HUES64 (cell line): ENCODE data around the gene SMARCD1.

Source experiments
- H3K27ac ChIP-seq: 2 replicates; pipeline ENCODE4 v1.7.0; 2013; ENCODE audit warnings: low read depth, low read length, inconsistent platforms
- H3K27me3 ChIP-seq: 2 replicates; pipeline ENCODE4 v1.6.1; 2013; ENCODE audit warnings: mild to moderate bottlenecking, low read length; ENCODE audit not compliant: insufficient read depth
- H3K36me3 ChIP-seq: 2 replicates; pipeline ENCODE4 v1.6.1; 2013; ENCODE audit warnings: mild to moderate bottlenecking, low read length; ENCODE audit not compliant: insufficient read depth
- H3K4me1 ChIP-seq: 2 replicates; pipeline ENCODE4 v1.6.1; 2013; ENCODE audit warnings: mild to moderate bottlenecking, low read length, moderate library complexity; ENCODE audit not compliant: insufficient read depth
- H3K4me3 ChIP-seq: 2 replicates; pipeline ENCODE4 v1.5.1; 2013; ENCODE audit warnings: mild to moderate bottlenecking, low read length, moderate library complexity
- H3K9ac ChIP-seq: 2 replicates; pipeline ENCODE4 v1.6.1; 2013; ENCODE audit warnings: mild to moderate bottlenecking, low read depth, low read length
- H3K9me3 ChIP-seq: 2 replicates; pipeline ENCODE4 v1.6.1; 2013; ENCODE audit warnings: low read depth, low read length; ENCODE audit not compliant: insufficient read depth
- WGBS: fragments of 150-250, 120-280 bp; methylation state at CpG from one replicate; pipeline ENCODE4 v1.1.7; 2013; ENCODE audit warnings: missing lambda C conversion rate; 5-methylcytosine and 5-hydroxymethylcytosine counted together

The SMARCD1 gene

GRCh38 chr12:50057896-50058670, 27.1 kb upstream of the SMARCD1 start:
- Histone ChIP-seq H3K4me3 (peak overlapping the region; percentile 69), H3K36me3 (no peaks in the 10 kb centered on the region), H3K27me3 (peaks cover 90% of the 10 kb centered on the region), H3K27ac (no peak overlapping the region), H3K9ac (peak overlapping the region; percentile 24), H3K9me3 (no peaks in the 10 kb centered on the region), H3K4me1 (peaks cover 4% of the 10 kb centered on the region; the same call in 1 of the 2 replicates)
- 20% methylated on average over 26 of the region's 30 CpGs for WGBS

DNA sequence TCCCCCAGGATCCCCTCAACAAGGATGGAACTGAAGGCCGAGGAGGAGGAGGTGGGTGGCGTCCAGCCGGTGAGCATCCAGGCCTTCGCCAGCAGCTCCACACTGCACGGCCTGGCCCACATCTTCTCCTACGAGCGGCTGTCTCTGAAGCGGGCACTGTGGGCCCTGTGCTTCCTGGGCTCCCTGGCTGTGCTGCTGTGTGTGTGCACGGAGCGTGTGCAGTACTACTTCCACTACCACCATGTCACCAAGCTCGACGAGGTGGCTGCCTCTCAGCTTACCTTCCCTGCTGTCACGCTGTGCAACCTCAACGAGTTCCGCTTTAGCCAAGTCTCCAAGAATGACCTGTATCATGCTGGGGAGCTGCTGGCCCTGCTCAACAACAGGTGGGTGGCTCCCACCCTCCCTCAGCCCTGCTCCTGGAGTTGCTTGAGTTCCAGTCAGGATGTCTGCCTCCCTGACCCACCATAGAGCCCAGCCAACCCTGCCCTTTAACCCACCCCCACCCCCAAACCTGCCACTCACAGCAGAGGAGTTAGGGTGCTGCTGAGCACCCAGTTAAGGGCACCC, 26.3 kb upstream of the SMARCD1 start:
- Histone ChIP-seq H3K4me1 (peaks cover 4% of the 10 kb centered on the region; the same call in 1 of the 2 replicates), H3K4me3 (no peak overlapping the region), H3K27me3 (peaks cover 88% of the 10 kb centered on the region), H3K36me3 (no peaks in the 10 kb centered on the region), H3K9ac (no peak overlapping the region), H3K9me3 (no peaks in the 10 kb centered on the region), H3K27ac (no peak overlapping the region)
- WGBS, result 88% methylated on average over 15 of the region's 15 CpGs

GRCh38 chr12:50059440-50060119, 25.6 kb upstream of the SMARCD1 start:
- 70% methylated on average over 12 of the region's 12 CpGs for WGBS
- H3K4me3 ChIP-seq, result no peak overlapping the region
- H3K27me3 ChIP-seq, result peaks cover 82% of the 10 kb centered on the region
- H3K27ac ChIP-seq, result no peak overlapping the region
- peaks cover 4% of the 10 kb centered on the region; the same call in 1 of the 2 replicates for H3K4me1 ChIP-seq
- no peaks in the 10 kb centered on the region for H3K36me3 ChIP-seq
- no peaks in the 10 kb centered on the region for H3K9me3 ChIP-seq
- no peak overlapping the region for H3K9ac ChIP-seq

DNA sequence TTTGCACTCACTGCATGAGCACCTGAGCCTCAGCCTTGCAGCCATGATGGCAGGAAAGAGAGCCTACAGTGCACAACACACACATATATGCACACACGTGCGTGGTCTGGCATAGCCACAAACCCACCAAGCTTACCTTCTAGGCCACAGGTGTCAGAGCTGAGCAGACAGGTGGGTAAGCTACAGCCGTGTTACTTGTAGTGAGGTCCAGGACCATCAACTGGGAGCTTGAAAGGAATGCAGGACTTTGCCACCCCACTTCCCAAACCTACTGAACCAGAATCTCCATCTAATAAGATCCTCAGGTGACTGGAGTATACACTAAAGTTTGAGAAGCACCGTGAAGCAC, 25.0 kb upstream of the SMARCD1 start:
- Histone ChIP-seq H3K27ac (no peak overlapping the region), H3K27me3 (peaks cover 78% of the 10 kb centered on the region), H3K4me1 (peaks cover 4% of the 10 kb centered on the region; the same call in 1 of the 2 replicates), H3K9me3 (no peaks in the 10 kb centered on the region), H3K9ac (no peak overlapping the region), H3K4me3 (no peak overlapping the region), H3K36me3 (no peaks in the 10 kb centered on the region)
- 91% methylated on average over 3 of the region's 4 CpGs for WGBS

- Histone ChIP-seq H3K9me3 (no peaks in the 10 kb centered on the region), H3K27ac (no peak overlapping the region), H3K9ac (no peak overlapping the region), H3K4me1 (peaks cover 6% of the 10 kb centered on the region; the same call in 1 of the 2 replicates), H3K4me3 (no peak overlapping the region), H3K36me3 (no peaks in the 10 kb centered on the region), H3K27me3 (peaks cover 67% of the 10 kb centered on the region)
- WGBS, result no CpG with 5 or more reads among the region's 2 CpGs
Measured at GRCh38 chr12:50061171-50061570, 24.0 kb upstream of the SMARCD1 start.

- no peaks in the 10 kb centered on the region for H3K36me3 ChIP-seq
- 80% methylated on average over 6 of the region's 6 CpGs for WGBS
- H3K4me1 ChIP-seq, result peaks cover 6% of the 10 kb centered on the region; the same call in 1 of the 2 replicates
- H3K9ac ChIP-seq, result no peak overlapping the region
- H3K27ac ChIP-seq, result no peak overlapping the region
- no peaks in the 10 kb centered on the region for H3K9me3 ChIP-seq
- peaks cover 58% of the 10 kb centered on the region for H3K27me3 ChIP-seq
- no peak overlapping the region for H3K4me3 ChIP-seq
Measured at GRCh38 chr12:50061946-50062686, 23.0 kb upstream of the SMARCD1 start.

DNA sequence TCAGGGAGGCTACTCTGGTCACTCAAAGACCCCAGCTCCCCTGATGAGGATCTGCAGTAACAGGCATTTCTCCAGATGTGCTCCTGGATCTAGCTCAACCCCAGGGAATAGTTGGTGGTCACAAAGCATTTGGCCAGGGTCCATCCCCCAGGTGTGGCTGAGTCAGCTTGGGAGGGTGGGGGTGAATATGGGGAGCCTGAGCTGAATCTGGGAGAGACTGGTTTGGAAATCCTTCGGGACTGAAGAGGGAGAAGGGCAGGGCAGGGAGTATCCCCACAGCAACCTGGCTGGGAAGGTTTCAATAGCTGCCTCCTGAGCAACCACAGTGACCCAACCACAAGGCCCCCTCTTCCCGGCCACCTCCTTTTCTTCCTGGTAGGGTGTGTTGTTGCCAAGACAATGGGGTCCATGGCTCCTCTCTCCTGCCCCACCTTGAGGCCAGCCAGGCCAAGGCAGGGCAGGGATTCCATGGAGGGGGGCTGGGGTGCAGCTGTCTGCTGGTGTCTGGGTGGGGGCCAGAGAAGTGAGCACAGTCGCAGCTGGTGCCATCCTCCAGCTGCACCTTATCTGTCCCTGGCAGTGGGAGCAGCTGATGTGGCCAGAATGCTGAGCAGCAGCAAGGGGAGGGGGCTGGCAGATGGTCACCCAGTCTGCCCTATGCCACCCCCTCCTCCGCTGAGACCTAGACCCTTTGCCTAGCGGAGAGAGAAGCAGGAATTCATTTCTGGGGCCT, 22.2 kb upstream of the SMARCD1 start:
- no peak overlapping the region for H3K27ac ChIP-seq
- H3K9me3 ChIP-seq, result no peaks in the 10 kb centered on the region
- H3K36me3 ChIP-seq, result no peaks in the 10 kb centered on the region
- no peak overlapping the region for H3K4me3 ChIP-seq
- peaks cover 6% of the 10 kb centered on the region; the same call in 1 of the 2 replicates for H3K4me1 ChIP-seq
- H3K9ac ChIP-seq, result no peak overlapping the region
- 92% methylated on average over 4 of the region's 5 CpGs for WGBS
- peaks cover 51% of the 10 kb centered on the region for H3K27me3 ChIP-seq

DNA sequence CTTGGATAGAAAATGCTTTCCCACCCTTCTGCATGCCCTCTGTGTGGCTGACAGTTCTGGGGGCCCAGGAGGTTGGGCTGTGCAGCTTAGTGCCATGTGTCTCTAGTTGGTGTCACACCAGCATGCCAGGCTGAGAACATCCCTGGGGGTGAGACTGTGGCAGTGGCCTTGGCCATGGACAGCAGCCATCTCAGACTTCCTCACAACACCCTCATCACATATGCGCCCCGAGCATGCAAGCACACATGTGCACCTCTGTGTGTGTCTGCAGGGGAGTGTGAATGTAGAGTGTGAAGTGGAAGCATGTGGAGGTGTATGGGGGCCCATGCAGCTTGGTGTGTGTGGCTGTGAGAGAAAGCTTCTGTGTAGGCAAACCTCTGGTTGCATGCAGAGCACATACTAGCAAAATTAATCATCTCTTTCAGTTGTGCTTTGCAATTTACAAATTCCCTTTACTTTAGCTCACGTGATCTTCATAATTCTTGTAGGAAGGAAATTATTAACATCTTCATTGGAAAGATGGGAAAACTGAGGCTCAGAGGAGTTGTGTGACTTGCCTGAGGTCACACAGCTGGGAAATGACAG, 19.3 kb upstream of the SMARCD1 start:
- Histone ChIP-seq H3K27me3 (peaks cover 22% of the 10 kb centered on the region), H3K9ac (no peak overlapping the region), H3K4me1 (peaks cover 6% of the 10 kb centered on the region; the same call in 1 of the 2 replicates), H3K9me3 (no peaks in the 10 kb centered on the region), H3K27ac (peak overlapping the region; percentile 36; the same call in 1 of the 2 replicates), H3K4me3 (no peak overlapping the region), H3K36me3 (no peaks in the 10 kb centered on the region)
- 95% methylated on average over 3 of the region's 3 CpGs for WGBS

GRCh38 chr12:50066402-50066801, 18.7 kb upstream of the SMARCD1 start:
- H3K4me1 ChIP-seq, result peaks cover 6% of the 10 kb centered on the region; the same call in 1 of the 2 replicates
- no peaks in the 10 kb centered on the region for H3K9me3 ChIP-seq
- H3K27ac ChIP-seq, result peak overlapping the region; percentile 36; the same call in 1 of the 2 replicates
- H3K4me3 ChIP-seq, result no peak overlapping the region
- no peaks in the 10 kb centered on the region for H3K36me3 ChIP-seq
- no peak overlapping the region for H3K9ac ChIP-seq
- H3K27me3 ChIP-seq, result peaks cover 16% of the 10 kb centered on the region
- 64% methylated on average over 5 of the region's 5 CpGs for WGBS

- Histone ChIP-seq H3K27me3 (no peaks in the 10 kb centered on the region), H3K9ac (no peak overlapping the region), H3K27ac (no peak overlapping the region), H3K4me1 (peaks cover 16% of the 10 kb centered on the region), H3K9me3 (no peaks in the 10 kb centered on the region), H3K36me3 (no peaks in the 10 kb centered on the region), H3K4me3 (no peak overlapping the region)
- 99% methylated on average over 5 of the region's 5 CpGs for WGBS
Measured at GRCh38 chr12:50069069-50069468, 16.1 kb upstream of the SMARCD1 start.
